Esophagus (tissue), 2 donors: Measurements from ENCODE around the gene HYAL1. TPM values are rescaled to one million over a fixed set of nuclear protein-coding genes. Genes with fewer than 3 reads are reported as not detected.

Experiments
- H3K27ac ChIP-seq, 2 donors: one replicate each; pipeline ENCODE4 v1.5.1; 2013; ENCODE audit warnings: low read depth in 2 of 2, mild to moderate bottlenecking in 2 of 2, inconsistent platforms in 1 of 2, low read length in 1 of 2, moderate library complexity in 1 of 2
- H3K27me3 ChIP-seq, 2 donors: one replicate each; pipeline ENCODE4 v1.6.1; 2013; ENCODE audit warnings: low read length in 2 of 2, control low read depth in 1 of 2, mild to moderate bottlenecking in 1 of 2; ENCODE audit not compliant: insufficient read depth in 2 of 2, control insufficient read depth in 1 of 2
- H3K36me3 ChIP-seq, 2 donors: one replicate each; pipeline ENCODE4 v1.6.1; 2013; ENCODE audit warnings: low read length in 1 of 2; ENCODE audit not compliant: control insufficient read depth in 2 of 2, insufficient read depth in 2 of 2
- H3K4me1 ChIP-seq, 2 donors: one replicate each; pipeline ENCODE4 v1.6.1; 2013; ENCODE audit warnings: low read length in 1 of 2; ENCODE audit not compliant: control insufficient read depth in 2 of 2, insufficient read depth in 2 of 2
- H3K4me3 ChIP-seq, 2 donors: one replicate each; pipeline ENCODE4 v1.5.1; 2013; ENCODE audit warnings: low read length in 2 of 2, mild to moderate bottlenecking in 2 of 2, low read depth in 1 of 2, moderate library complexity in 1 of 2
- H3K9me3 ChIP-seq, 2 donors: one replicate each; pipeline ENCODE4 v1.6.1; 2013; ENCODE audit warnings: mild to moderate bottlenecking in 2 of 2, low read depth in 1 of 2, low read length in 1 of 2, moderate library complexity in 1 of 2; ENCODE audit not compliant: control insufficient read depth in 2 of 2, insufficient read depth in 1 of 2
- WGBS, 2 donors: extraction: QIAGEN DNeasy Blood & Tissue Kit; methylation state at CpG; one replicate each; pipeline ENCODE4 v1.1.7; 2013; 5-methylcytosine and 5-hydroxymethylcytosine counted together
- polyA plus RNA-seq, 2 donors: library from polyadenylated mRNA; stranded (reverse); fragments of 200-250 nt; gene quantifications; one replicate each; pipeline ENCODE4 v1.2.3, GENCODE V29; 2013
- donor health status: healthy with polysubstance abuse.
- donor health status: Bipolar disorder and iron deficiency.

Gene HYAL1
- polyA plus RNA-seq, 2 donors, result 3.2 to 4.2 TPM

DNA sequence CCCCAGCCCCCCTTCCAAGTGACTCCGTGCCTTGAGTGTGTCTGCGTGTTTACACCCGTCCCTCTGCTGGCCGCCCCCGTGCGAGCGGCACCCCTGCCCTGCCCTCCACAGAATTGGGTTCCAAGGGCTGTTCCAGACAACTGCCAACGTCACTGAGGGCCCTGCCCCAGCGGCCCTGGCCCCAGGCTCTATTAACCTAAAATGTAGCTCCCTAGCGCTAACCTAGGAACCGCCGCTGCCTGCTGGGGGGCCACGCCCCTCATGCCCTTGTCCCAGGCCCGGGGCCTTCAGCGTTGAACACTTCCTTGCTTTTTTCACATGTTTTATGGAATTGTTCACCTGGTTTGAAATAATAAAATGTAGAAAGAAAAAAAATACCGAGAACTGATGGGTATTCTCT is 44.4 kb downstream of the HYAL1 start:
- 43 to 65% methylated on average over 16 of the region's 16 CpGs for WGBS, 2 donors
- Histone ChIP-seq H3K4me3 (no peak overlapping the region), H3K27ac (peak overlapping the region; percentile 85 to 90), H3K36me3 (peaks cover 16 to 21% of the 10 kb centered on the region in 2 donors), H3K9me3 (no peaks in the 10 kb centered on the region), H3K27me3 (no peaks in the 10 kb centered on the region), H3K4me1 (peaks cover 0 to 21% of the 10 kb centered on the region in 2 donors)

DNA sequence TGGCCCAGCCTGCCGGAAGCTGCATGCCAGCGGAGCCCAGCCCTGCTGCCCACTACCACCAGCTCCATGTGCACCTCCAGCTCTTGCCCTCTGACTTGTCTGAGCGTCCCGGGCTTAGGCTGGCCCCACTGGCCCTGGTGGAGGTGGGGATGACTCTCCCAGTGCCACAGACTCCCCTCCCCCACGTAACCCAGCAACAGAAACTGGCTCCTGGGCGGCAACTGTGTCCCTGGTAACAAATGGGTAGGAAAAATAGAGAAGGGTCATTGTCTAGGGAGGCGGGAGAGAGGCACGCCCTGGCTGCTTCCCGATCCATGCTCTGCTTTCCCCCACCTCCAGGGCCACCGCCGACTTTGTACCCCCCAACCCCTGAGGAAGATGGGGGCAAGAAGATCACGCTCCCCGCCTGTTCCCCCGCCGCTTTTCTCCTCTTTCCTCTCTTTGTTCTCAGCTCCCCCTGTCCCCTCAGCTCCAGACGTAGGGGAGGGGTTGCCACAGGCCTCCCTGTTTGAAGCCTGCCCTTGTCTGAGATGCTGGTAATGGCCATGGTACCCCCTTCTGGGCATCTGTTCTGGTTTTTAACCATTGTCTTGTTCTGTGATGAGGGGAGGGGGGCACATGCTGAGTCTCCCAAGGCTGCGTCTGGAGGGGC is 45.2 kb downstream of the HYAL1 start:
- Histone ChIP-seq H3K27me3 (no peaks in the 10 kb centered on the region), H3K9me3 (no peaks in the 10 kb centered on the region), H3K4me3 (no peak overlapping the region), H3K27ac (peak overlapping the region; percentile 8 to 66), H3K36me3 (peaks cover 16 to 25% of the 10 kb centered on the region in 2 donors), H3K4me1 (peaks cover 0 to 21% of the 10 kb centered on the region in 2 donors)
- WGBS, 2 donors, result 81 to 83% methylated on average over 17 of the region's 17 CpGs

DNA sequence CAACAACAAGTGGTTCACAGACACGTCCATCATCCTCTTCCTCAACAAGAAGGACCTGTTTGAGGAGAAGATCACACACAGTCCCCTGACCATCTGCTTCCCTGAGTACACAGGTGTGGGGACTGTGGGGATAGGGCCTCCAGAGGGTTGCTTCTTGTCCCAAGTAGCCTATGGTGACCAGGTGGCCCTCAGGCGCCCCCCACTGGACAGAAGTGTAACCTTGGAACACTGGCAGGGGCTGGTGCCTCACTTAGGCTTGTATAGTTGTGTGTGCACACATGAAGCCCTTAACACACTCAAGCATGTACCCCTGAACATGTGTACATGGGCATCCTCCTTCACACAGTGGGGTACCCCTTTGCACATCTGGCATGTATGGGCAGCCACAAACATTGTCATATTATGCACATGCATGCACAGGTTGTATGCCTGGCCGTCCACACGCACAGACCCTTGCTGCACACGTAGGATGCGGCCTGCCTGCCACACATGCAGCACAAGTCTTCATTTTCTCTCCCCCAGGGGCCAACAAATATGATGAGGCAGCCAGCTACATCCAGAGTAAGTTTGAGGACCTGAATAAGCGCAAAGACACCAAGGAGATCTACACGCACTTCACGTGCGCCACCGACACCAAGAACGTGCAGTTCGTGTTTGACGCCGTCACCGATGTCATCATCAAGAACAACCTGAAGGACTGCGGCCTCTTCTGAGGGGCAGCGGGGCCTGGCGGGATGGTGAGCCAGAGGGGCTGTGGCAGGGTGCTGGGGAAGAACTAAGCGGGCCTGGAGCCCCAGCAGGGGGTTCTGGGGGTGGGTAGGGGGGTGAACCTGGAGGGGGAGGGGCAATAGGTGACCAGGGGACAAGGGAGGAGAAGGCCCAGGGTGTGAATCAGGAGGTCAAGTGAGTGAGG is 46.1 kb downstream of the HYAL1 start:
- 89 to 90% methylated on average over 20 of the region's 20 CpGs for WGBS, 2 donors
- H3K9me3 ChIP-seq, result no peaks in the 10 kb centered on the region
- H3K4me1 ChIP-seq, result peaks cover 0 to 23% of the 10 kb centered on the region in 2 donors
- H3K36me3 ChIP-seq, result peaks cover 16 to 29% of the 10 kb centered on the region in 2 donors
- H3K4me3 ChIP-seq, result no peak overlapping the region
- peak overlapping the region; percentile 8 to 22 for H3K27ac ChIP-seq
- H3K27me3 ChIP-seq, result no peaks in the 10 kb centered on the region

DNA sequence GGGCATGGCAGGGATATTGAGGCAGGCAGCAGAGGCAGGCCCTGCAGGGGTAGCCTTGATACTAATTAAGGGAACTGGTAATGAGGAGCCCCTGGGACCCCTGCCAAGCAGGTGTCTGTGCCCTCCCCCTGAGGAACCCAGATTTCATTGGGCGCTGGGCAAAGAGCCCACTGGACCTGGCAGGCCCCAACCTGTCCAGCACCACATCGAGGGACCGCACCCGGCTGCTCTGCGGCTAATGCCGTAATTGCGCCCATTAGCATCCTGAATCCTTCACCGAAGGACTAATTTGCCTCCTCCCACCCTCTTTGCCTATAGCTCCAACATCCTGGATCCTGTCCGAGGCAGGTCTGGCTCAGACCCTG is 48.1 kb downstream of the HYAL1 start:
- Histone ChIP-seq H3K9me3 (no peaks in the 10 kb centered on the region), H3K4me1 (peaks cover 3 to 34% of the 10 kb centered on the region in 2 donors), H3K27me3 (no peaks in the 10 kb centered on the region), H3K27ac (peak overlapping the region; percentile 77 to 85), H3K36me3 (peaks cover 16 to 34% of the 10 kb centered on the region in 2 donors), H3K4me3 (no peak overlapping the region)
- 39 to 67% methylated on average over 9 of the region's 9 CpGs for WGBS, 2 donors

DNA sequence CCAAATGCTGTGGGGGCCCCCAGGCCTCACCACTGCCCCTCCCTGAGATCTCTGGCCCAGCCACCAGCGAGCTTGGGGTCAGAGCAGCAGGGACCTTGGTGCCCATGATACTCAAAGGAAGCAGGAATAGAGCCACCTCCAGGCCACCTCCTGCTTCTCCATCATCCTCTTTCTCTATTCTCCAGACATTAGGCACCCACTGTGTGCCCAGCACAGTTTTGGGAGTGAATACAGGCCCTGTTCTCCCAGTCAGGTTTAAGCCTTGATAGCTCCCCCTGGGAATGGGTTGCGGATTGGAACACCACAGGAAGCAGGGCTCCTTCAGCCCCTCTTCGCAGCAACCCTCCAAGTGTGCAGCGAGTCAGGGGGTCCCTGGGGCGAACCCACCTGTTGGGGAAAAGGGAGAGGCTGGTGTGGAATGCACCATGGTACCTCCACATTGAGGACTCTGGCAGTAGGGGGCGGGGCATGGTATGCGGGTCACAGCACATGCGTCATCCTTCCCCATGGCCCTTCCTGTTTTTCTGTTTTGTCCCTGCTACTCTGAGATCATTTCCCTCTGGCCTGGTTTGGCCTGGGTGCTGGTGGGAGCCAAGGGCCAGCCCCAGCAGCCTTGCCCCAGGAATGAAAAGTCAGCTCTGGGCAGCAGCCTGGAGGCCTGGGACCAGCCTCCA is 48.7 kb downstream of the HYAL1 start:
- no peak overlapping the region for H3K4me3 ChIP-seq
- 63 to 68% methylated on average over 8 of the region's 8 CpGs for WGBS, 2 donors
- H3K27me3 ChIP-seq, result no peaks in the 10 kb centered on the region
- H3K27ac ChIP-seq, result peak overlapping the region; percentile 77 to 85
- no peaks in the 10 kb centered on the region for H3K9me3 ChIP-seq
- peaks cover 16 to 35% of the 10 kb centered on the region in 2 donors for H3K36me3 ChIP-seq
- H3K4me1 ChIP-seq, result peaks cover 5 to 36% of the 10 kb centered on the region in 2 donors

DNA sequence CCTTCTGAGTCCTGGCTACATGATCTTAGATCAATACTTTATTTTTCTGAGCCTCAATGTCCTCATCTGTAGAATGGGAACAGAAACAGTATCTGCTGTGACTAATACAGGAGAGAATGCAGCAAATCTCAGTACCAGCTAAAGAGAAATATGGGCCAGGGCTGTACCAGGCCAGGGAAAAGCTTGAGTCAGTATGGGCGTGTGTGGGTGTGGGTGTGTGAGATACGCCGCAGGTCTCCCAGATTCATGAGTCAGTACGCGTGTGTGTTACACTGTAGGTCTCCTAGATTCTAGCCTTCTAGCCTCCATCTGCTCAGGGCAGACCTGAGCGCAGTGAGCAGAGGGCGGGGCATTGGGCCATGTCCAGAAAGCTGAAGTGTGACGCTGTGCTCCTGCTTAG is 52.2 kb downstream of the HYAL1 start:
- 43 to 59% methylated on average over 8 of the region's 8 CpGs for WGBS, 2 donors

DNA sequence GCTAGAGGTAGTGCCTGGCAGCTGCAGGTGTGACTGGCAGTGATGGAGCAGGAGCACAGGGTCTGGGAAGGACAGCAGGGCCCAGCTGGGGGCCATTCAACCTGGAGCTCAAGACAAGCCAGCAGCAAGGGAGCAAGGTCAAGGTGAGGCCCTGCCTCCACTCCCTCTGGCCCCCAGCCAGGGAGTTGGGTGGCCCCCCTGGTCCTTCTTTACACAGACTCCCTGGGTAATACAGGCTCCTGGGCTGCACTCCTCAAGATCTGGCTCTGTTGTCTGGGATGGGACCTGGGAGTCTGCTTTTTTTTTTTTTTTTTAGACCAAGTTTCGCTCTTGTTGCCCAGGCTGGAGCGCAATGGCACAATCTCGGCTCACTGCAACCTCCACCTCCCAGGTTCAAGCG is 52.9 kb downstream of the HYAL1 start:
- Histone ChIP-seq H3K4me3 (no peak overlapping the region), H3K27me3 (no peaks in the 10 kb centered on the region), H3K36me3 (peaks cover 0 to 17% of the 10 kb centered on the region in 2 donors), H3K27ac (peak overlapping the region in 1 of 2 donors; percentile 91), H3K9me3 (no peaks in the 10 kb centered on the region), H3K4me1 (peaks cover 14 to 65% of the 10 kb centered on the region in 2 donors)
- 89 to 92% methylated on average over 4 of the region's 4 CpGs for WGBS, 2 donors

More for the DNA sequence above, 52.2 kb downstream of the HYAL1 start:
- Histone ChIP-seq H3K4me1 (peaks cover 11 to 59% of the 10 kb centered on the region in 2 donors), H3K27ac (peak overlapping the region; percentile 74 to 88), H3K9me3 (no peaks in the 10 kb centered on the region), H3K36me3 (peaks cover 2 to 19% of the 10 kb centered on the region in 2 donors), H3K27me3 (no peaks in the 10 kb centered on the region), H3K4me3 (no peak overlapping the region)

Other genes starting within 250 kb of the HYAL1 start
- 10 to 100 TPM; 62.0 to 97.4 TPM for gene RBM5, start 214.7 kb downstream of the HYAL1 start, polyA plus RNA-seq
- 10 to 100 TPM; 55.4 to 79.6 TPM for gene SEMA3F, start 148.2 kb downstream of the HYAL1 start, polyA plus RNA-seq
- under 1 TPM; 0.02 to 0.07 TPM for gene GNAT1, start 112.0 kb downstream of the HYAL1 start, polyA plus RNA-seq
- under 1 TPM; 0.08 to 0.11 TPM for gene SLC38A3, start 98.3 kb downstream of the HYAL1 start, polyA plus RNA-seq
- 10 to 100 TPM; 52.2 to 61.8 TPM for gene GNAI2, start 67.4 kb downstream of the HYAL1 start, polyA plus RNA-seq
- gene SEMA3B, start 34.4 kb downstream of the HYAL1 start, polyA plus RNA-seq, result 1 to 10 TPM; 5.2 to 7.8 TPM
- gene LSMEM2, start 24.5 kb downstream of the HYAL1 start, polyA plus RNA-seq, result under 1 TPM; 0.07 to 0.16 TPM
- 10 to 100 TPM; 65.6 to 69.5 TPM for gene IFRD2, start 11.1 kb downstream of the HYAL1 start, polyA plus RNA-seq
- gene HYAL3, start 4.2 kb downstream of the HYAL1 start, polyA plus RNA-seq, result 1 to 10 TPM; 3.4 to 5.1 TPM
- 10 to 100 TPM in 1 of 2 donors, 1 to 10 TPM in 1; 6.9 to 11.2 TPM for gene NAA80, start 4.2 kb downstream of the HYAL1 start, polyA plus RNA-seq
- 10 to 100 TPM; 25.6 to 43.1 TPM for gene HYAL2, start 19.2 kb upstream of the HYAL1 start, polyA plus RNA-seq
- gene TUSC2, start 24.6 kb upstream of the HYAL1 start, polyA plus RNA-seq, result 10 to 100 TPM; 14.2 to 34.6 TPM
- 10 to 100 TPM; 15.0 to 20.3 TPM for gene RASSF1, start 37.3 kb upstream of the HYAL1 start, polyA plus RNA-seq
- under 1 TPM; 0.29 to 0.35 TPM for gene ZMYND10, start 42.2 kb upstream of the HYAL1 start, polyA plus RNA-seq
- gene NPRL2, start 47.2 kb upstream of the HYAL1 start, polyA plus RNA-seq, result 10 to 100 TPM; 14.9 to 16.4 TPM
- gene CYB561D2, start 47.3 kb upstream of the HYAL1 start, polyA plus RNA-seq, result 10 to 100 TPM; 12.8 to 21.8 TPM
- gene TMEM115, start 55.9 kb upstream of the HYAL1 start, polyA plus RNA-seq, result 10 to 100 TPM; 16.2 to 23.0 TPM
- gene CACNA2D2, start 200.1 kb upstream of the HYAL1 start, polyA plus RNA-seq, result under 1 TPM; 0.28 to 0.31 TPM